ENCODE measurements around the gene ZEB1. TPM values are rescaled to one million over a fixed set of nuclear protein-coding genes. Genes with fewer than 3 reads are reported as not detected.
"Not testable (repeated sequence)": the region's sequence is repeated elsewhere in the genome, so short reads cannot be mapped to it uniquely, and the experiment has no call there.

Gene ZEB1
- total and polyA plus RNA-seq, 4 experiments from 2014 or later = 19.1 to 70.6 (median 50.0) TPM

- H3K4me3 ChIP-seq (ENCODE audit: low read length in 2 of 2); H3K27ac ChIP-seq (ENCODE audit: low read depth, low read length); H3K4me1 ChIP-seq (ENCODE audit: insufficient read depth, low read length); H3K27me3 Mint-ChIP-seq; H3K4me3 Mint-ChIP-seq; H3K9me3 ChIP-seq (ENCODE audit: control insufficient read depth in 1 of 2, low read length in 2 of 2); H3K36me3 ChIP-seq (ENCODE audit: insufficient read depth, low read length); H3K9me3 Mint-ChIP-seq; H3K27me3 ChIP-seq (ENCODE audit: insufficient read depth, low read length); H3K27ac Mint-ChIP-seq; intact Hi-C loops (cut with micrococcal nuclease); POLR2A ChIA-PET (ENCODE audit: partially characterized antibody); DNase-seq: not testable (repeated sequence)
- CTCF ChIA-PET (ENCODE audit: partially characterized antibody) = interaction anchor here (1.3 kb wide), 1 partner anchor 10 kb away, joined by 3 read pairs; no protein-coding TSS in a partner anchor
- H3K36me3 Mint-ChIP-seq = peaks cover 6 to 16% of the 10 kb centered on the region in 2 donors
- H3K4me1 Mint-ChIP-seq = peaks cover 24 to 59% (median 28%) of the 10 kb centered on the region in 4 donors
Measured at GRCh38 chr10:31427334-31427733, 108.3 kb downstream of the ZEB1 start.

- peak overlapping the region in 2 of 8 donors; percentile 3 to 4 for H3K4me3 Mint-ChIP-seq
- peak overlapping the region in 1 of 7 donors; percentile 13 for H3K27ac Mint-ChIP-seq
- H3K4me1 ChIP-seq (ENCODE audit: insufficient read depth, low read length) = not testable (repeated sequence)
Measured at GRCh38 chr10:31428499-31428898, 109.5 kb downstream of the ZEB1 start.

GRCh38 chr10:31431021-31431420 lies 112.0 kb downstream of the ZEB1 start:
- POLR2A ChIA-PET (ENCODE audit: partially characterized antibody) = no interaction called here
- H3K27ac Mint-ChIP-seq = no peak overlapping the region
- peaks cover 0 to 6% (median 3%) of the 10 kb centered on the region in 8 donors for H3K9me3 Mint-ChIP-seq

More at GRCh38 chr10:31428499-31428898, 109.5 kb downstream of the ZEB1 start:
- H3K9me3 ChIP-seq (ENCODE audit: control insufficient read depth in 1 of 2, low read length in 2 of 2); H3K27ac ChIP-seq (ENCODE audit: low read depth, low read length); intact Hi-C loops (cut with micrococcal nuclease); H3K9me3 Mint-ChIP-seq; H3K4me3 ChIP-seq (ENCODE audit: low read length in 2 of 2); CTCF ChIA-PET (ENCODE audit: partially characterized antibody); H3K27me3 ChIP-seq (ENCODE audit: insufficient read depth, low read length); H3K27me3 Mint-ChIP-seq; POLR2A ChIA-PET (ENCODE audit: partially characterized antibody); DNase-seq; H3K36me3 ChIP-seq (ENCODE audit: insufficient read depth, low read length): not testable (repeated sequence)
- peaks cover 6 to 16% of the 10 kb centered on the region in 2 donors for H3K36me3 Mint-ChIP-seq
- peaks cover 20 to 47% (median 25%) of the 10 kb centered on the region in 4 donors for H3K4me1 Mint-ChIP-seq

DNA sequence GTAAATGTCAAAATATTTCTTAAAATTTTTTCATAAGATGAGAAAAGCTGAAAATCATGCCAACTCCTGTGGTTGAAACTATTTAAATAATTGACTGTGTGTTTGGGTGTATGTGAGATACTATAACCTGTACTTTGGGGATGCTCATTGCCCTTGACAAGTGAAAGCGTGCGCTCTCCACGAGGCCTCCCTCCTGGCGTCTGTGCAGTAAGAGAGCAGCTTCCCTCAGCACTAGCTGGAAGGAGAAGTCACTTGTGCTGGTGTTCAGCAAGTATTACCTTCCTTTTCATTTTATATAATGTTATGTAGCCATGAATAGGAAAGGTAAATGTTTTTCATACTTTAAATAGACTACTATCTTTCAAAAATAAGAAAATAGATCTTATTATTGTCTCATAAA lies 118.9 kb downstream of the ZEB1 start:
- no peak overlapping the region for H3K4me3 Mint-ChIP-seq
- no peaks in the 10 kb centered on the region for H3K9me3 ChIP-seq (ENCODE audit: control insufficient read depth in 1 of 2, low read length in 2 of 2)
- peaks cover 4 to 25% (median 14%) of the 10 kb centered on the region in 8 donors for H3K9me3 Mint-ChIP-seq
- H3K4me1 ChIP-seq (ENCODE audit: insufficient read depth, low read length) = no peaks in the 10 kb centered on the region
- no peak overlapping the region for H3K27ac ChIP-seq (ENCODE audit: low read depth, low read length)
- H3K36me3 Mint-ChIP-seq = peaks cover 35 to 37% of the 10 kb centered on the region in 2 donors
- no peak overlapping the region for H3K4me3 ChIP-seq (ENCODE audit: low read length in 2 of 2)
- no peaks in the 10 kb centered on the region for H3K36me3 ChIP-seq (ENCODE audit: insufficient read depth, low read length)
- ChIA-PET POLR2A (ENCODE audit: partially characterized antibody) (no interaction called here), CTCF (ENCODE audit: partially characterized antibody) (interaction anchor here (1.4 kb wide), 1 partner anchor 11 kb away, joined by 3 read pairs; no protein-coding TSS in a partner anchor)
- peak overlapping the region in 1 of 7 donors; percentile 6 for H3K27ac Mint-ChIP-seq
- no peaks in the 10 kb centered on the region for H3K27me3 Mint-ChIP-seq
- H3K4me1 Mint-ChIP-seq = peaks cover 10 to 27% (median 17%) of the 10 kb centered on the region in 4 donors
- intact Hi-C loops (cut with micrococcal nuclease) = no loop called here
- H3K27me3 ChIP-seq (ENCODE audit: insufficient read depth, low read length) = no peaks in the 10 kb centered on the region
- no peak for DNase-seq

More at GRCh38 chr10:31431021-31431420, 112.0 kb downstream of the ZEB1 start:
- CTCF ChIA-PET (ENCODE audit: partially characterized antibody) = no interaction called here
- Histone ChIP-seq H3K36me3 (ENCODE audit: insufficient read depth, low read length) (no peaks in the 10 kb centered on the region), H3K27me3 (ENCODE audit: insufficient read depth, low read length) (no peaks in the 10 kb centered on the region), H3K27ac (ENCODE audit: low read depth, low read length) (no peak overlapping the region), H3K4me1 (ENCODE audit: insufficient read depth, low read length) (no peaks in the 10 kb centered on the region), H3K4me3 (ENCODE audit: low read length in 2 of 2) (no peak overlapping the region), H3K9me3 (ENCODE audit: control insufficient read depth in 1 of 2, low read length in 2 of 2) (no peaks in the 10 kb centered on the region)
- intact Hi-C loops (cut with micrococcal nuclease) = no loop called here
- no peak for DNase-seq
- peaks cover 26 to 41% (median 36%) of the 10 kb centered on the region in 4 donors for H3K4me1 Mint-ChIP-seq
- H3K36me3 Mint-ChIP-seq = peaks cover 18% of the 10 kb centered on the region in 2 donors
- no peaks in the 10 kb centered on the region for H3K27me3 Mint-ChIP-seq
- H3K4me3 Mint-ChIP-seq = no peak overlapping the region

DNA sequence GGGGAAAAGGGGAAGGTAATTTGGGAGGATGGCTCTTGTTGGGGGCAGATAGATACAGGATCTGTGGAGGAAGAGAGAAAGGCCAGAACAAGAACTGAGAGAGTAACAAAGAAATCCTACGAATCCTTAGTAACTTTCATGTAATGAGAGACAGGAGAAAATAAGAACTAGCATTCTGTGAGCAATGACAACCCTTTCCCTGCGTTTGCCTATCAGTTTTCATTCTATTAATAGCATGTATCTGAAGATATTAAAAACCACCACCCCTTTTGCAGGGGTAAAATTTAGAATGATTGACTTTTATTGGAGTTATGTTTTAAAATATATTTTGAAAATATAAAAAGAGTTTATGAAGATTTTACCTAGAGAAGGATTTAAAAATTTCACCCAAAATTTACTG lies 132.8 kb downstream of the ZEB1 start:
- no peak overlapping the region for H3K4me3 ChIP-seq (ENCODE audit: low read length in 2 of 2)
- ChIA-PET POLR2A (ENCODE audit: partially characterized antibody) (no interaction called here), CTCF (ENCODE audit: partially characterized antibody) (no interaction called here)
- intact Hi-C loops (cut with micrococcal nuclease) = no loop called here
- no peaks in the 10 kb centered on the region for H3K4me1 ChIP-seq (ENCODE audit: insufficient read depth, low read length)
- Mint-ChIP-seq H3K36me3 (peaks cover 24 to 39% of the 10 kb centered on the region in 2 donors), H3K9me3 (peaks cover 0 to 23% (median 12%) of the 10 kb centered on the region in 8 donors), H3K27me3 (no peaks in the 10 kb centered on the region), H3K4me3 (no peak overlapping the region), H3K4me1 (peaks cover 9 to 22% (median 12%) of the 10 kb centered on the region in 4 donors), H3K27ac (no peak overlapping the region)
- no peaks in the 10 kb centered on the region for H3K9me3 ChIP-seq (ENCODE audit: control insufficient read depth in 1 of 2, low read length in 2 of 2)
- H3K27ac ChIP-seq (ENCODE audit: low read depth, low read length) = no peak overlapping the region
- no peaks in the 10 kb centered on the region for H3K36me3 ChIP-seq (ENCODE audit: insufficient read depth, low read length)
- DNase-seq = no peak
- H3K27me3 ChIP-seq (ENCODE audit: insufficient read depth, low read length) = no peaks in the 10 kb centered on the region

DNA sequence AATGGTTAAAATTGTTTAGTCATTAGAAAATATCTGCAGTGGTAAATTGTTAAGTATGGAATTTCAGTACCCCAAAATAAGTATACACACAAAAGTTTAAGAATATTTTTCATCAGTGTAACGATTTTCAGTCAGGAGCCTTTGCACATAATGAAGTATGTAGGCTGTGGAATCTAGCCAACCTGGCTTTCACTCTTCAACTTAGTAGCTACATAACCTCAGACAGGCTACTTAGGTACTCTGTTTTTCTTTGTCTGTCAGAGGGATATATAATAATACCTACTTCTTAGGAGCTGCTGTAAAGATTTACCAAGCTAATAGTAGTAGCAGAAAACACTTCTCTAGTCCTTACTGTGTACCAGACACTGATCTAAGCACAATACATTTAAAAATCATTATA lies 137.5 kb downstream of the ZEB1 start:
- Histone ChIP-seq H3K4me1 (ENCODE audit: insufficient read depth, low read length) (no peaks in the 10 kb centered on the region), H3K9me3 (ENCODE audit: control insufficient read depth in 1 of 2, low read length in 2 of 2) (no peaks in the 10 kb centered on the region), H3K27me3 (ENCODE audit: insufficient read depth, low read length) (no peaks in the 10 kb centered on the region), H3K4me3 (ENCODE audit: low read length in 2 of 2) (no peak overlapping the region), H3K36me3 (ENCODE audit: insufficient read depth, low read length) (no peaks in the 10 kb centered on the region), H3K27ac (ENCODE audit: low read depth, low read length) (no peak overlapping the region)
- peaks cover 29 to 56% of the 10 kb centered on the region in 2 donors for H3K36me3 Mint-ChIP-seq
- ChIA-PET POLR2A (ENCODE audit: partially characterized antibody) (no interaction called here), CTCF (ENCODE audit: partially characterized antibody) (no interaction called here)
- no peaks in the 10 kb centered on the region for H3K27me3 Mint-ChIP-seq
- no peak for DNase-seq
- intact Hi-C loops (cut with micrococcal nuclease) = no loop called here
- H3K4me1 Mint-ChIP-seq = peaks cover 13 to 25% (median 19%) of the 10 kb centered on the region in 4 donors
- H3K9me3 Mint-ChIP-seq = peaks cover 0 to 22% (median 12%) of the 10 kb centered on the region in 8 donors
- no peak overlapping the region for H3K4me3 Mint-ChIP-seq
- H3K27ac Mint-ChIP-seq = no peak overlapping the region

DNA sequence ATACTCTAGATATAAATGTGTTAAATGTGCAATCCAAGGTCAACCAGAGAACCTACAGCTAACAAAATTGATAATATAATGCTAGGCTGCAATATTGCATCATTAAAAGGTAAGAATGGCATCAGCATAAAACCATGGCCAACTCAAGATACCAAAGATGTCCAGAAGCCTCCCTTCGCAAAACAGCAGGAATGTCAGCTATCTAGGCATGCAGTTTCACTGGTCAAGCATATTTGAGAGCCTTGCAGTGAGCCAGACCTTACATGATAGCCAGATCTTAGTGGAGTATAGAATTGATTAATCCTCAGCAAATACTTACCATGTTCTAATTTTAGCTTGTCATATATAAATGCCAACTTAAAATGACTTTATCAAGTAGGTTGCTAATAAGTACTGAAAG lies 138.8 kb downstream of the ZEB1 start:
- intact Hi-C loops (cut with micrococcal nuclease) = no loop called here
- H3K4me1 Mint-ChIP-seq = peaks cover 8 to 18% (median 14%) of the 10 kb centered on the region in 4 donors
- no peaks in the 10 kb centered on the region for H3K4me1 ChIP-seq (ENCODE audit: insufficient read depth, low read length)
- CTCF ChIA-PET (ENCODE audit: partially characterized antibody) = no interaction called here
- H3K27me3 Mint-ChIP-seq = no peaks in the 10 kb centered on the region
- no peak overlapping the region for H3K27ac Mint-ChIP-seq
- peaks cover 0 to 32% (median 22%) of the 10 kb centered on the region in 8 donors for H3K9me3 Mint-ChIP-seq
- POLR2A ChIA-PET (ENCODE audit: partially characterized antibody) = no interaction called here
- H3K9me3 ChIP-seq (ENCODE audit: control insufficient read depth in 1 of 2, low read length in 2 of 2) = no peaks in the 10 kb centered on the region
- DNase-seq = no peak
- H3K36me3 ChIP-seq (ENCODE audit: insufficient read depth, low read length) = peaks cover 8% of the 10 kb centered on the region
- no peak overlapping the region for H3K4me3 Mint-ChIP-seq
- peaks cover 40 to 62% of the 10 kb centered on the region in 2 donors for H3K36me3 Mint-ChIP-seq
- H3K27ac ChIP-seq (ENCODE audit: low read depth, low read length) = no peak overlapping the region
- H3K4me3 ChIP-seq (ENCODE audit: low read length in 2 of 2) = no peak overlapping the region
- no peaks in the 10 kb centered on the region for H3K27me3 ChIP-seq (ENCODE audit: insufficient read depth, low read length)
